HCT116 (cell line): Measurements from ENCODE around the gene NTHL1. TPM values are rescaled to one million over a fixed set of nuclear protein-coding genes. Genes with fewer than 3 reads are reported as not detected.

Experiments used
- ATAC-seq: fragments of 200-7000 bp; cut with Tn5 transposase; 2 replicates; pipeline ENCODE4 v1.9.1; 2020; ENCODE audit warnings: mild to moderate bottlenecking, moderate library complexity
- BruUV-seq: library from RNA; stranded (reverse); fragments of 400-500 nt; replicated peaks from 2 replicates; lab custom pipeline; 2021; lab: Mats Ljungman, UMichigan
- CTCF ChIA-PET: fragments of 300-600 bp; sonication (Branson Sonifier 250); formaldehyde crosslinking; loops from one replicate; lab custom pipeline; 2021; ENCODE audit warnings: antibody characterized with exemption; lab: Charles Lee
- POLR2A ChIA-PET: fragments of 300-600, 350-600 bp; sonication (Branson Sonifier 250); formaldehyde crosslinking; loops from one replicate; lab custom pipeline; 2021; ENCODE audit warnings: antibody characterized with exemption; lab: Charles Lee
- RAD21 ChIA-PET, 2 experiments: fragments of 300-600 bp; sonication (Branson Sonifier 250); formaldehyde crosslinking; loops; one replicate each; lab custom pipeline; 2023; ENCODE audit warnings: low total read pairs in 2 of 2; ENCODE audit not compliant: uncharacterized antibody in 2 of 2, unreplicated experiment in 2 of 2, low non-redundant PET in 1 of 2; lab: Charles Lee
- DNase-seq: peaks from one replicate; pipeline ENCODE4 v3.0.0-alpha.2; 2010; ENCODE audit warnings: low read depth, low spot score
- H2AFZ ChIP-seq: fragments of 200-600 bp; shearing (Covaris generic), sonication (generic); 2 replicates; pipeline ENCODE4 v1.6.1; 2017; ENCODE audit warnings: low read depth, mixed run types, mixed read lengths, antibody characterized with exemption, low read length; ENCODE audit not compliant: poor library complexity, severe bottlenecking
- H3K27ac ChIP-seq: 2 replicates; pipeline ENCODE4 v1.5.1; 2012; ENCODE audit warnings: low read depth, low read length
- H3K27me3 ChIP-seq: fragments of 200-600 bp; sonication (generic); 2 replicates; pipeline ENCODE4 v1.6.1; 2016; ENCODE audit warnings: mixed run types, low read length, mixed read lengths; ENCODE audit not compliant: insufficient read depth
- H3K36me3 ChIP-seq, 2 experiments: fragments of 200-500 bp in 1 of 2; fragments of 200-600 bp in 1 of 2; sonication (Bioruptor generic) in 1 of 2; sonication (generic) in 1 of 2; 2 replicates each; pipeline versions ENCODE4 v1.5.1 to v1.6.1; 2014 to 2016; ENCODE audit warnings: low read length in 2 of 2, inconsistent platforms in 1 of 2, mixed read lengths in 1 of 2, mixed run types in 1 of 2; ENCODE audit not compliant: insufficient read depth in 2 of 2, control insufficient read depth in 1 of 2
- H3K4me1 ChIP-seq, 2 experiments: fragments of 200-600 bp in 1 of 2; sonication (generic) in 1 of 2; 2 replicates each; pipeline versions ENCODE4 v1.5.1 to v1.6.1; 2012 to 2017; ENCODE audit warnings: low read length in 2 of 2, inconsistent platforms in 1 of 2, mild to moderate bottlenecking in 1 of 2, mixed read lengths in 1 of 2, mixed run types in 1 of 2, moderate library complexity in 1 of 2; ENCODE audit not compliant: insufficient read depth in 2 of 2, control insufficient read depth in 1 of 2
- H3K4me2 ChIP-seq: fragments of 200-600 bp; sonication (generic); 2 replicates; pipeline ENCODE4 v1.6.1; 2017; ENCODE audit warnings: mixed run types, low read length, mixed read lengths
- H3K4me3 ChIP-seq, 2 experiments: fragments of 200-600 bp in 1 of 2; sonication (generic) in 1 of 2; replicated peaks in 1 of 2; 2 replicates each; pipeline ENCODE4 v1.5.1; 2011 to 2016; ENCODE audit warnings: low read length in 2 of 2, control low read depth in 1 of 2, low read depth in 1 of 2, mild to moderate bottlenecking in 1 of 2, mixed read lengths in 1 of 2, mixed run types in 1 of 2
- H3K79me2 ChIP-seq: fragments of 200-600 bp; sonication (generic); 2 replicates; pipeline ENCODE4 v1.6.1; 2017; ENCODE audit warnings: mild to moderate bottlenecking, mixed run types, low read length, moderate library complexity, mixed read lengths; ENCODE audit not compliant: insufficient read depth
- H3K9ac ChIP-seq: fragments of 200-600 bp; sonication (generic); 2 replicates; pipeline ENCODE4 v1.6.1; 2016; ENCODE audit warnings: low read length, mixed read lengths
- H3K9me2 ChIP-seq: fragments of 200-600 bp; sonication (generic), shearing (Covaris generic); 2 replicates; pipeline ENCODE4 v1.6.1; 2017; ENCODE audit warnings: mixed run types, mild to moderate bottlenecking, moderate library complexity; ENCODE audit not compliant: insufficient read depth
- H3K9me3 ChIP-seq, 2 experiments: fragments of 200-500 bp in 1 of 2; fragments of 200-600 bp in 1 of 2; sonication (Bioruptor generic) in 1 of 2; sonication (generic) in 1 of 2; 2 replicates each; pipeline ENCODE4 v1.6.1; 2014 to 2017; ENCODE audit warnings: low read length in 2 of 2, mixed read lengths in 2 of 2, inconsistent platforms in 1 of 2, low read depth in 1 of 2, mild to moderate bottlenecking in 1 of 2, mixed run types in 1 of 2, moderate library complexity in 1 of 2; ENCODE audit not compliant: control insufficient read depth in 1 of 2, insufficient read depth in 1 of 2
- H4K20me1 ChIP-seq: fragments of 200-600 bp; sonication (generic), shearing (Covaris generic); 2 replicates; pipeline ENCODE4 v1.6.1; 2017; ENCODE audit warnings: mixed run types, mild to moderate bottlenecking, moderate library complexity; ENCODE audit not compliant: insufficient read depth
- CEBPB ChIP-seq: IDR thresholded peaks from 2 replicates; pipeline ENCODE4 v1.6.1; 2012; ENCODE audit warnings: low read depth
- EGR1 ChIP-seq: IDR thresholded peaks from 2 replicates; pipeline ENCODE4 v1.6.1; 2012; ENCODE audit warnings: low read depth
- EZH2 ChIP-seq: fragments of 200-600 bp; sonication (generic); IDR thresholded peaks from 2 replicates; pipeline ENCODE4 v1.6.1; 2017; ENCODE audit warnings: antibody characterized with exemption, mixed run types
- EZH2phosphoT487 ChIP-seq: fragments of 200-600 bp; IDR thresholded peaks from 2 replicates; pipeline ENCODE4 v1.6.1; 2018; ENCODE audit warnings: antibody characterized with exemption, borderline replicate concordance
- FOSL1 ChIP-seq: IDR thresholded peaks from 2 replicates; pipeline ENCODE4 v1.6.1; 2012; ENCODE audit warnings: low read depth
- JUND ChIP-seq: IDR thresholded peaks from 2 replicates; pipeline ENCODE4 v1.6.1; 2012
- POLR2A ChIP-seq: IDR thresholded peaks from 2 replicates; pipeline ENCODE4 v1.7.0; 2011; ENCODE audit warnings: borderline replicate concordance; ENCODE audit not compliant: insufficient read depth, insufficient read length; ENCODE audit errors: extremely low read depth
- POLR2AphosphoS5 ChIP-seq: IDR thresholded peaks from 2 replicates; pipeline ENCODE4 v1.6.1; 2011; ENCODE audit warnings: mild to moderate bottlenecking, low read depth, low read length, moderate library complexity
- RAD21 ChIP-seq: IDR thresholded peaks from 2 replicates; pipeline ENCODE4 v1.6.1; 2012; ENCODE audit warnings: low read depth, mild to moderate bottlenecking
- SIN3A ChIP-seq: IDR thresholded peaks from 2 replicates; pipeline ENCODE4 v1.6.1; 2012; ENCODE audit warnings: low read depth
- SP1 ChIP-seq: IDR thresholded peaks from 2 replicates; pipeline ENCODE4 v1.6.1; 2012; ENCODE audit warnings: low read depth
- SRF ChIP-seq: IDR thresholded peaks from 2 replicates; pipeline ENCODE4 v1.6.1; 2012; ENCODE audit warnings: low read depth
- TCF7L2 ChIP-seq: IDR thresholded peaks from 2 replicates; pipeline ENCODE4 v1.7.0; 2011; ENCODE audit warnings: borderline replicate concordance, inconsistent platforms; ENCODE audit not compliant: insufficient read depth, insufficient read length; ENCODE audit errors: extremely low read depth
- YY1 ChIP-seq: IDR thresholded peaks from 2 replicates; pipeline ENCODE4 v1.6.1; 2011; ENCODE audit warnings: low read length, low read depth, moderate library complexity, mild to moderate bottlenecking; ENCODE audit not compliant: insufficient replicate concordance; ENCODE audit errors: extremely low read depth
- intact Hi-C: fragments of 100-400 bp; cut with micrococcal nuclease; formaldehyde crosslinking; loops from 2 replicates; pipeline ENCODE4 v1.10.0; 2022
- total RNA-seq: library from RNA; stranded (reverse); gene quantifications from one replicate; pipeline ENCODE4 v1.2.1, GENCODE V29; 2021; ENCODE audit not compliant: unreplicated experiment
- TF ChIP-seq, protein P1 (sequence below): IDR thresholded peaks from 2 replicates; pipeline ENCODE4 v1.6.1; 2012; ENCODE audit warnings: low read depth
- TF ChIP-seq, protein P2 (sequence below): IDR thresholded peaks from 2 replicates; pipeline ENCODE4 v1.6.1; 2012
- TF ChIP-seq, protein P3 (sequence below): IDR thresholded peaks from 2 replicates; pipeline ENCODE4 v1.6.1; 2012

Gene NTHL1
- total RNA-seq, 1 experiment from 2014 or later, result 40.1 TPM

DNA sequence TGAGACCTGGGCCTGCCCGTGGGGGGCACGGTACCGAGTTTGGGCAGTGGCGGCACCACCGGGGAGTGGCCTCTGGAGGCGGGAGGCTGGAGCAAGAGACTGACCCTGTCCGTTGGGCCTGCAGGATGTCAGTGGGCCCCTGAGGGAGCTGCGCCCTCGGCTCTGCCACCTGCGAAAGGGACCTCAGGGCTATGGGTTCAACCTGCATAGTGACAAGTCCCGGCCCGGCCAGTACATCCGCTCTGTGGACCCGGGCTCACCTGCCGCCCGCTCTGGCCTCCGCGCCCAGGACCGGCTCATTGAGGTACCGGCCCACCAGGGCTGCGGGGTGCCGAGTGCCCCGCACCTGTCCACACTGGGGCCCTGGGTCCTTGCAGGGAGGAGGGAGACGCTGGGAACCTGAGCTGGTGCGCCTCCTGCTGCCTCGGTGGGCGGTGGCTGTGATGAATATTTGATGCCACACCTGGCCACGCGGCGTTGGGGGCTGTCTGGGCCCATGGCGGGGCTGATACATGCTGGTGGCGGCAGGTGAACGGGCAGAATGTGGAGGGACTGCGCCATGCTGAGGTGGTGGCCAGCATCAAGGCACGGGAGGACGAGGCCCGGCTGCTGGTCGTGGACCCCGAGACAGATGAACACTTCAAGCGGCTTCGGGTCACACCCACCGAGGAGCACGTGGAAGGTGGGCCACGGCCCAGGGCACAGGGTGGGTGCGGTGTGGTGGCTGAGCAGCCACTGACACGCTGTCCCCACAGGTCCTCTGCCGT is 11.3 kb downstream of the NTHL1 start:
- no peak overlapping the region for H3K4me2 ChIP-seq
- no peaks in the 10 kb centered on the region for H4K20me1 ChIP-seq
- ChIA-PET CTCF (no interaction called here), POLR2A (no interaction called here), RAD21 (no interaction called here)
- H3K4me3 ChIP-seq, result no peak overlapping the region
- H3K9ac ChIP-seq, result no peak overlapping the region
- peaks cover 3 to 18% of the 10 kb centered on the region in 2 experiments; a peak in 2 of 4 replicates for H3K4me1 ChIP-seq
- intact Hi-C loops, result no loop called here
- DNase-seq (no peak), ATAC-seq (no peak)
- no peaks in the 10 kb centered on the region for H3K36me3 ChIP-seq
- TF ChIP-seq FOSL1 (no peak), EZH2 (no peak), POLR2A (no peak), SP1 (no peak), YY1 (no peak), SRF (no peak), CEBPB (no peak), JUND (no peak), RAD21 (no peak), EGR1 (no peak), EZH2phosphoT487 (no peak), TCF7L2 (no peak), POLR2AphosphoS5 (no peak), SIN3A (no peak)
- TF ChIP-seq, protein P1, sequence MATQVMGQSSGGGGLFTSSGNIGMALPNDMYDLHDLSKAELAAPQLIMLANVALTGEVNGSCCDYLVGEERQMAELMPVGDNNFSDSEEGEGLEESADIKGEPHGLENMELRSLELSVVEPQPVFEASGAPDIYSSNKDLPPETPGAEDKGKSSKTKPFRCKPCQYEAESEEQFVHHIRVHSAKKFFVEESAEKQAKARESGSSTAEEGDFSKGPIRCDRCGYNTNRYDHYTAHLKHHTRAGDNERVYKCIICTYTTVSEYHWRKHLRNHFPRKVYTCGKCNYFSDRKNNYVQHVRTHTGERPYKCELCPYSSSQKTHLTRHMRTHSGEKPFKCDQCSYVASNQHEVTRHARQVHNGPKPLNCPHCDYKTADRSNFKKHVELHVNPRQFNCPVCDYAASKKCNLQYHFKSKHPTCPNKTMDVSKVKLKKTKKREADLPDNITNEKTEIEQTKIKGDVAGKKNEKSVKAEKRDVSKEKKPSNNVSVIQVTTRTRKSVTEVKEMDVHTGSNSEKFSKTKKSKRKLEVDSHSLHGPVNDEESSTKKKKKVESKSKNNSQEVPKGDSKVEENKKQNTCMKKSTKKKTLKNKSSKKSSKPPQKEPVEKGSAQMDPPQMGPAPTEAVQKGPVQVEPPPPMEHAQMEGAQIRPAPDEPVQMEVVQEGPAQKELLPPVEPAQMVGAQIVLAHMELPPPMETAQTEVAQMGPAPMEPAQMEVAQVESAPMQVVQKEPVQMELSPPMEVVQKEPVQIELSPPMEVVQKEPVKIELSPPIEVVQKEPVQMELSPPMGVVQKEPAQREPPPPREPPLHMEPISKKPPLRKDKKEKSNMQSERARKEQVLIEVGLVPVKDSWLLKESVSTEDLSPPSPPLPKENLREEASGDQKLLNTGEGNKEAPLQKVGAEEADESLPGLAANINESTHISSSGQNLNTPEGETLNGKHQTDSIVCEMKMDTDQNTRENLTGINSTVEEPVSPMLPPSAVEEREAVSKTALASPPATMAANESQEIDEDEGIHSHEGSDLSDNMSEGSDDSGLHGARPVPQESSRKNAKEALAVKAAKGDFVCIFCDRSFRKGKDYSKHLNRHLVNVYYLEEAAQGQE, result no peak
- TF ChIP-seq, protein P2, sequence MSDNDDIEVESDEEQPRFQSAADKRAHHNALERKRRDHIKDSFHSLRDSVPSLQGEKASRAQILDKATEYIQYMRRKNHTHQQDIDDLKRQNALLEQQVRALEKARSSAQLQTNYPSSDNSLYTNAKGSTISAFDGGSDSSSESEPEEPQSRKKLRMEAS, result no peak
- TF ChIP-seq, protein P3, sequence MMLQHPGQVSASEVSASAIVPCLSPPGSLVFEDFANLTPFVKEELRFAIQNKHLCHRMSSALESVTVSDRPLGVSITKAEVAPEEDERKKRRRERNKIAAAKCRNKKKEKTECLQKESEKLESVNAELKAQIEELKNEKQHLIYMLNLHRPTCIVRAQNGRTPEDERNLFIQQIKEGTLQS, result no peak
- H3K9me3 ChIP-seq, result no peaks in the 10 kb centered on the region
- H3K27ac ChIP-seq, result no peak overlapping the region
- no peaks in the 10 kb centered on the region for H3K27me3 ChIP-seq
- no peak overlapping the region for H2AFZ ChIP-seq
- no peaks in the 10 kb centered on the region for H3K79me2 ChIP-seq
- BruUV-seq, result no TSS peak
- no peaks in the 10 kb centered on the region for H3K9me2 ChIP-seq
